GM18511 (cell line): ENCODE measurements around the gene TSPAN19.

Experiments used
- ATAC-seq: cut with Tn5 transposase; IDR thresholded peaks from one replicate; pipeline ENCODE4 v1.9.1; 2021; ENCODE audit warnings: mild to moderate bottlenecking, moderate library complexity; ENCODE audit not compliant: unreplicated experiment

The TSPAN19 gene

GRCh38 chr12:85002778-85003296, 33.2 kb downstream of the TSPAN19 start:
- no peak for ATAC-seq

GRCh38 chr12:85000729-85001128, 35.3 kb downstream of the TSPAN19 start:
- no peak for ATAC-seq

- no peak for ATAC-seq
Observed at GRCh38 chr12:84998341-84998740, 37.7 kb downstream of the TSPAN19 start.

GRCh38 chr12:84996759-84997158, 39.3 kb downstream of the TSPAN19 start:
- ATAC-seq: no peak

GRCh38 chr12:84995641-84996040, 40.4 kb downstream of the TSPAN19 start:
- no peak for ATAC-seq

GRCh38 chr12:84994426-84994825, 41.7 kb downstream of the TSPAN19 start:
- ATAC-seq: no peak

GRCh38 chr12:84986586-84986985, 49.5 kb downstream of the TSPAN19 start:
- ATAC-seq: no peak

GRCh38 chr12:84986117-84986516, 50.0 kb downstream of the TSPAN19 start:
- no peak for ATAC-seq

GRCh38 chr12:84983289-84983688, 52.8 kb downstream of the TSPAN19 start:
- no peak for ATAC-seq

GRCh38 chr12:84982888-84983287, 53.2 kb downstream of the TSPAN19 start:
- no peak for ATAC-seq

- no peak for ATAC-seq
Observed at GRCh38 chr12:84978921-84979320, 57.2 kb downstream of the TSPAN19 start.

GRCh38 chr12:84976133-84976532, 59.9 kb downstream of the TSPAN19 start:
- ATAC-seq: no peak

- ATAC-seq: no peak
Observed at GRCh38 chr12:84974155-84974815, 61.8 kb downstream of the TSPAN19 start.

GRCh38 chr12:84973026-84973425, 63.1 kb downstream of the TSPAN19 start:
- no peak for ATAC-seq

- ATAC-seq: no peak
Observed at GRCh38 chr12:84969226-84969625, 66.9 kb downstream of the TSPAN19 start.
